Nephron (organoid): ENCODE results near the gene TMEM30B.

Source experiments
- H3K27ac Mint-ChIP-seq, 3 experiments: 2 replicates each; pipeline ENCODE4 v1.8.0; 2020; ENCODE audit warnings: mixed read lengths in 3 of 3, mild to moderate bottlenecking in 2 of 3, moderate library complexity in 1 of 3
- H3K27me3 Mint-ChIP-seq: 2 replicates; pipeline ENCODE4 v1.8.0; 2021; ENCODE audit warnings: low read depth, mild to moderate bottlenecking, moderate library complexity, mixed read lengths
- H3K36me3 Mint-ChIP-seq: 2 replicates; pipeline ENCODE4 v1.8.0; 2020; ENCODE audit warnings: low read depth, mixed read lengths
- H3K4me1 Mint-ChIP-seq: 2 replicates; pipeline ENCODE4 v1.8.0; 2020; ENCODE audit warnings: mixed read lengths
- H3K4me3 Mint-ChIP-seq, 3 experiments: 2 replicates each; pipeline ENCODE4 v1.8.0; 2020; ENCODE audit warnings: mild to moderate bottlenecking in 3 of 3, mixed read lengths in 3 of 3, moderate library complexity in 2 of 3
- H3K9me3 Mint-ChIP-seq: 2 replicates; pipeline ENCODE4 v1.8.0; 2020; ENCODE audit warnings: mixed read lengths
- CTCF ChIP-seq, 3 experiments: fragments of 200-600 bp; sonication (generic); IDR thresholded peaks; one replicate each; pipeline ENCODE4 v1.5.0; 2021; ENCODE audit warnings: antibody characterized with exemption in 3 of 3; ENCODE audit not compliant: unreplicated experiment in 3 of 3

The TMEM30B gene

GRCh38 chr14:61234215-61234916 lies 46.8 kb downstream of the TMEM30B start:
- no peaks in the 10 kb centered on the region for H3K36me3 Mint-ChIP-seq
- H3K9me3 Mint-ChIP-seq: peaks cover 2% of the 10 kb centered on the region
- H3K4me3 Mint-ChIP-seq: peak overlapping the region in 1 of 3 experiments; percentile 55

GRCh38 chr14:61233436-61233956 lies 47.6 kb downstream of the TMEM30B start:
- Mint-ChIP-seq H3K27ac (peak overlapping the region in 1 of 3 experiments; percentile 35), H3K36me3 (no peaks in the 10 kb centered on the region), H3K4me3 (no peak overlapping the region), H3K9me3 (peaks cover 2% of the 10 kb centered on the region), H3K4me1 (peaks cover 68% of the 10 kb centered on the region), H3K27me3 (peaks cover 4% of the 10 kb centered on the region)
- TF ChIP-seq CTCF (IDR thresholded peaks at IDR 0.05; ENCODE audit: unreplicated experiment in 3 of 3): no peak

More at GRCh38 chr14:61234215-61234916, 46.8 kb downstream of the TMEM30B start:
- peaks cover 4% of the 10 kb centered on the region for H3K27me3 Mint-ChIP-seq
- peak overlapping the region in 1 of 3 experiments; percentile 35 for H3K27ac Mint-ChIP-seq
- peaks cover 60% of the 10 kb centered on the region for H3K4me1 Mint-ChIP-seq
- no peak for TF ChIP-seq CTCF (IDR thresholded peaks at IDR 0.05; ENCODE audit: unreplicated experiment in 3 of 3)

GRCh38 chr14:61231810-61232209 lies 49.3 kb downstream of the TMEM30B start:
- no peaks in the 10 kb centered on the region for H3K36me3 Mint-ChIP-seq
- H3K9me3 Mint-ChIP-seq: no peaks in the 10 kb centered on the region
- H3K27ac Mint-ChIP-seq: peak overlapping the region; percentile 29 to 71 (median 31)
- no peak for TF ChIP-seq CTCF (IDR thresholded peaks at IDR 0.05; ENCODE audit: unreplicated experiment in 3 of 3)
- H3K4me1 Mint-ChIP-seq: peaks cover 80% of the 10 kb centered on the region
- H3K27me3 Mint-ChIP-seq: peaks cover 4% of the 10 kb centered on the region
- peak overlapping the region in 1 of 3 experiments; percentile 1 for H3K4me3 Mint-ChIP-seq

GRCh38 chr14:61229981-61230380 lies 51.2 kb downstream of the TMEM30B start:
- H3K36me3 Mint-ChIP-seq: no peaks in the 10 kb centered on the region
- peaks cover 87% of the 10 kb centered on the region for H3K4me1 Mint-ChIP-seq
- peak overlapping the region; percentile 63 to 88 (median 79) for H3K27ac Mint-ChIP-seq
- no peak for TF ChIP-seq CTCF (IDR thresholded peaks at IDR 0.05; ENCODE audit: unreplicated experiment in 3 of 3)
- no peaks in the 10 kb centered on the region for H3K27me3 Mint-ChIP-seq
- H3K4me3 Mint-ChIP-seq: peak overlapping the region in 1 of 3 experiments; percentile 6
- no peaks in the 10 kb centered on the region for H3K9me3 Mint-ChIP-seq

- Mint-ChIP-seq H3K9me3 (no peaks in the 10 kb centered on the region), H3K36me3 (no peaks in the 10 kb centered on the region), H3K27ac (peak overlapping the region; percentile 63 to 88 (median 70)), H3K27me3 (no peaks in the 10 kb centered on the region), H3K4me1 (peaks cover 87% of the 10 kb centered on the region), H3K4me3 (no peak overlapping the region)
- no peak for TF ChIP-seq CTCF (IDR thresholded peaks at IDR 0.05; ENCODE audit: unreplicated experiment in 3 of 3)
Measured at GRCh38 chr14:61229475-61229888, 51.7 kb downstream of the TMEM30B start.
